ENCODE measurements around the gene ZFYVE28.

DNA sequence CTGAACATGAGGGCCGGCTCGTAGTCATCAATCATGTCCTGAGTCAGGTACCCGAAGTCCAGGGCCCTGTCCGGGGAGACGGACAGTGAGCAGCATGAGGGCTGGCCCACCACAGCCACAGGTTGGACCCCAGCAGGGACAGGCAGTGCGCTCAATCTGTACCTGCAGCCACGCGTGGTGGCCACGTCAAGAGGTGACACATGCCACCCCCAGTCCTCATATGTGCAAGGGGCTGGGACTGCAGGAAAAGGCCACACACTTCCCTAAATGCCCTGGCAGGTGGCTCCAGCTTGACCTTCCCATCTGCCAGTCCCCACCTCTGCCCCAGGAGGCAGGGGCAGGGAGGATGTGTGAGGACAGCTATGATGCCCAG is 82.7 kb downstream of the ZFYVE28 start:
- TF ChIP-seq POLR2AphosphoS5 (IDR thresholded peaks at IDR 0.05; ENCODE audit: low read depth, low read length) (no peak), RCOR1 (IDR thresholded peaks at IDR 0.05; ENCODE audit: low read length) (no peak), GABPA (IDR thresholded peaks at IDR 0.05; ENCODE audit: low read depth) (no peak), SMC3 (IDR thresholded peaks at IDR 0.05; ENCODE audit: low read depth, low read length) (no peak), EP300 (IDR thresholded peaks at IDR 0.05; ENCODE audit: borderline replicate concordance in 1 of 2, low read depth in 1 of 2, low read length in 1 of 2) (no peak), MXI1 (IDR thresholded peaks at IDR 0.05; ENCODE audit: low read depth, low read length) (no peak), TAF1 (IDR thresholded peaks at IDR 0.05; ENCODE audit: borderline replicate concordance, low read depth, low read length) (no peak), NRF1 (IDR thresholded peaks at IDR 0.05; ENCODE audit: low read depth, low read length) (no peak)
- TF ChIP-seq, protein P1, sequence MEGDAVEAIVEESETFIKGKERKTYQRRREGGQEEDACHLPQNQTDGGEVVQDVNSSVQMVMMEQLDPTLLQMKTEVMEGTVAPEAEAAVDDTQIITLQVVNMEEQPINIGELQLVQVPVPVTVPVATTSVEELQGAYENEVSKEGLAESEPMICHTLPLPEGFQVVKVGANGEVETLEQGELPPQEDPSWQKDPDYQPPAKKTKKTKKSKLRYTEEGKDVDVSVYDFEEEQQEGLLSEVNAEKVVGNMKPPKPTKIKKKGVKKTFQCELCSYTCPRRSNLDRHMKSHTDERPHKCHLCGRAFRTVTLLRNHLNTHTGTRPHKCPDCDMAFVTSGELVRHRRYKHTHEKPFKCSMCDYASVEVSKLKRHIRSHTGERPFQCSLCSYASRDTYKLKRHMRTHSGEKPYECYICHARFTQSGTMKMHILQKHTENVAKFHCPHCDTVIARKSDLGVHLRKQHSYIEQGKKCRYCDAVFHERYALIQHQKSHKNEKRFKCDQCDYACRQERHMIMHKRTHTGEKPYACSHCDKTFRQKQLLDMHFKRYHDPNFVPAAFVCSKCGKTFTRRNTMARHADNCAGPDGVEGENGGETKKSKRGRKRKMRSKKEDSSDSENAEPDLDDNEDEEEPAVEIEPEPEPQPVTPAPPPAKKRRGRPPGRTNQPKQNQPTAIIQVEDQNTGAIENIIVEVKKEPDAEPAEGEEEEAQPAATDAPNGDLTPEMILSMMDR (IDR thresholded peaks at IDR 0.05), result no peak
- TF ChIP-seq, protein P2, sequence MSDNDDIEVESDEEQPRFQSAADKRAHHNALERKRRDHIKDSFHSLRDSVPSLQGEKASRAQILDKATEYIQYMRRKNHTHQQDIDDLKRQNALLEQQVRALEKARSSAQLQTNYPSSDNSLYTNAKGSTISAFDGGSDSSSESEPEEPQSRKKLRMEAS (IDR thresholded peaks at IDR 0.05; ENCODE audit: low read depth), result no peak
- TF ChIP-seq, protein P3, sequence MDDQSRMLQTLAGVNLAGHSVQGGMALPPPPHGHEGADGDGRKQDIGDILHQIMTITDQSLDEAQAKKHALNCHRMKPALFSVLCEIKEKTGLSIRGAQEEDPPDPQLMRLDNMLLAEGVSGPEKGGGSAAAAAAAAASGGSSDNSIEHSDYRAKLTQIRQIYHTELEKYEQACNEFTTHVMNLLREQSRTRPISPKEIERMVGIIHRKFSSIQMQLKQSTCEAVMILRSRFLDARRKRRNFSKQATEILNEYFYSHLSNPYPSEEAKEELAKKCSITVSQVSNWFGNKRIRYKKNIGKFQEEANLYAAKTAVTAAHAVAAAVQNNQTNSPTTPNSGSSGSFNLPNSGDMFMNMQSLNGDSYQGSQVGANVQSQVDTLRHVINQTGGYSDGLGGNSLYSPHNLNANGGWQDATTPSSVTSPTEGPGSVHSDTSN (IDR thresholded peaks at IDR 0.05), result no peak

Data from SK-N-SH (cell line).